ENCODE data around the gene INSIG2. TPM values are rescaled to one million over a fixed set of nuclear protein-coding genes. Genes with fewer than 3 reads are reported as not detected.

The INSIG2 gene
- total RNA-seq, 4 donors from 2014 or later, result 8.5 to 24.5 (median 19.6) TPM

- TF ChIP-seq CTCF (IDR thresholded peaks at IDR 0.05; ENCODE audit: low read depth), result no peak
Measured at GRCh38 chr2:118048401-118048800, 39.9 kb upstream of the INSIG2 start.

GRCh38 chr2:118049140-118049815, 39.0 kb upstream of the INSIG2 start:
- TF ChIP-seq CTCF (IDR thresholded peaks at IDR 0.05; ENCODE audit: low read depth), result no peak

- TF ChIP-seq CTCF (IDR thresholded peaks at IDR 0.05; ENCODE audit: low read depth), result no peak
Measured at GRCh38 chr2:118049816-118050140, 38.5 kb upstream of the INSIG2 start.

GRCh38 chr2:118050386-118050785, 37.9 kb upstream of the INSIG2 start:
- no peak for TF ChIP-seq CTCF (IDR thresholded peaks at IDR 0.05; ENCODE audit: low read depth)

GRCh38 chr2:118050974-118051373, 37.3 kb upstream of the INSIG2 start:
- no peak for TF ChIP-seq CTCF (IDR thresholded peaks at IDR 0.05; ENCODE audit: low read depth)

GRCh38 chr2:118051826-118052358, 36.4 kb upstream of the INSIG2 start:
- TF ChIP-seq CTCF (IDR thresholded peaks at IDR 0.05; ENCODE audit: low read depth), result no peak

- no peak for TF ChIP-seq CTCF (IDR thresholded peaks at IDR 0.05; ENCODE audit: low read depth)
Measured at GRCh38 chr2:118052474-118052873, 35.8 kb upstream of the INSIG2 start.

Measured in subcutaneous adipose tissue (tissue), 4 donors.